HG03108 (cell line): ENCODE data around the gene NECTIN1.
A peak's percentile ranks its signal among the peaks of the same experiment; 100 is the strongest.
"Not testable (repeated sequence)": the region's sequence is repeated elsewhere in the genome, so short reads cannot be mapped to it uniquely, and the experiment has no call there.

Experiments used
- ATAC-seq: cut with Tn5 transposase; IDR thresholded peaks from one replicate; pipeline ENCODE4 v1.9.1; 2021; ENCODE audit warnings: moderate library complexity; ENCODE audit not compliant: unreplicated experiment

NECTIN1 gene

DNA sequence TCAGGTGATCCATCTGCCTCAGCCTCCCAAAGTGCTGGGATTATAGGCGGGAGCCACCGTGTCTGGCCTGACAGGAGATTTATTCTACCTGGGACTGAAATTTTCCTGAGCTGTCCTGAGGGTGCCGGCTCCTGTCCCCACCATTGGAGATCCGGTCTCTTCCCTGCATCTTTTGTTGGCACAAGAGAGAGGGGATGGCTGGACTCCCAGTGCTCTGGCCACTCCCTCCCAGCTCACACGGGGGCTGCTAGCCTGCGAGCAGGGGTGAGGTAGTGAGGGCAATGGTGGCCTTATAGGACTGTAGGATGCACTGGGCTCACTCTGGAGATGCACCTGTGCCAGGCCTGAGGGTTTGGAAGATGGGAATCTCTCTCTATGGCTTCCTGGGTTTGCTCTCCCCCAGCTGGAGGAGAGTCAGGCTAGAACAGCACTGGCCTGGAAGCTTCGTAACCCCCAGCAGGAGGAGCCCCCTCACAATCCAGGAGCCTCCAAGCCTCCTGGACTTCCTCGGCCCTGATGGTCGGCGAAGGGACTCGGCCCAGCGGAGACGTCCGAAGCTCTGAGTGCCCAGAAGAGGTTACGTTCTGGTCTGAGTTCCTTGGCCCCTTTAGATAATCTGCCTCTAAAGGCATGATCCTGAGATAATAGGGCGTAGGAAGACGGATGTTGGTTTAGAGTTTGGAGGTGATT lies 106.4 kb downstream of the NECTIN1 start:
- ATAC-seq = no peak

DNA sequence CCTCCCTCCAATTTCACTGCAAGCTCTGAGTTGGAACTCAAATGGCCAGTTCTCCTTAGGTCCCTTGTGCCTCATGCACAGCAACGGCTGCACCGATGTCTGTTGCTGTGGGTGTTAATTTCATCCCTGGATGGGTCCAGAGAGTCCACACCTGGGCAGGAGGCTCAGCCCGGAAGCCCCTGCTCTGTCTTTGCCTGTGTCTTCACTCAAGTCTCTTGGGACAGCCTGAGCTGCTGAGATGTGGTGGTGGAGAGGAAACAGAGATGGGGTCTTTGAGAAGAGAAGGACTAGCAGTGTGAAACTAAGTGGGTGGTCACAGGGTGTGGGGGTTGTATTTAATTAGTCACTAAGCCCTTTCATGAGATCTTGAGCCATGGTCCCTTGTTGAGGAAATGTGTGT lies 109.3 kb downstream of the NECTIN1 start:
- peak; percentile 64 for ATAC-seq

DNA sequence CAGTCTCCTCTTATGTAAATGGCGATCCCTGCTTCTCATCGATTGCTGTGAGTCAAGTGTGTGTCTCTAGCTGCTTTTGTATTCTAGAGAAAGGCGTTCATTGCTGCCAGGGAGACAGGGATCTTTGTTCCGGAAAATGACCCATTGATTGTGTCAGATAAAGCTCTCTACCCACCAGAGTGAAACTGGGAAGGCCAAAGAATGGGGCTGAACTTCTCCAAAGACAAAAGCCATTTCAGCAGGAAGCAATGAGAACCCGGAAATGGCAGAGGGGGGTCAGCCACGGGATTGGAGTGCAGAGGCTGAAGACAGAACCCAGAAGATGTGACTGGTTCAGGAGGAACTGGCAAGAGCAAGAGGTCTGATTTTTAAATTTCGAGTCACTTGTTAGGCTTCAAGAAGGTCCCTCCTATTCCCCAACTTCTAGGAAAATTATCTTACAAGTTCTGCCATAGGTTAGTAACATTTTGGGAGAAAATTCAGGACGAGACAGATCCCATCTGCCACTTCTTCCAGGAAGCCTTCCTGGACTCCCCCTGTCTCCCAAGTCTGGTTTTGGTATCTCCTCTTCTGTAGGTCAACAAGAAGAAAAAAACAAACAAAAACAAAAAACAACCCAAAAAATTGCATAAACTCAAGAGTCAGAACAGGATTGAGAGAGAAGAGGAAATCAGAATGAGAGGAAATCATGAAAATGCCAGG lies 110.6 kb downstream of the NECTIN1 start:
- no peak for ATAC-seq

DNA sequence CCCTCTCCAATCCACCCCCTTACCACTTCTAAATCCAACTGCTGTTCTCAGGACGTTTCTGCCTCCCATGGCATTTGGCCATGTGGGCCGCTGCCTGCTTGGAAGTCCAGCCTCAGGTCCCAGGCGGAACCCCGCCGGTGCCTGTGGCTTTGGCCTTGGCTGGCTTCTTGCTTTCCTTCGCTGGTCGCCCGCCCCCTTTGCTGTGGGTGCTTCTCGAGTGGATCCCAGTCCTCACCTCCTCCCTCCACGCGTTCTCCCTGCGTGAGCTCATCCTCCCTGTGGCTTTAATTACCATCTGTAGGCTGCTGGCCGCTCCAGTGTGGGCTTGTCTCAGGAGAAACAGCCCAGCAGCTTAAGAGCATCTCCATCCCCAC lies 111.7 kb downstream of the NECTIN1 start:
- ATAC-seq = no peak

DNA sequence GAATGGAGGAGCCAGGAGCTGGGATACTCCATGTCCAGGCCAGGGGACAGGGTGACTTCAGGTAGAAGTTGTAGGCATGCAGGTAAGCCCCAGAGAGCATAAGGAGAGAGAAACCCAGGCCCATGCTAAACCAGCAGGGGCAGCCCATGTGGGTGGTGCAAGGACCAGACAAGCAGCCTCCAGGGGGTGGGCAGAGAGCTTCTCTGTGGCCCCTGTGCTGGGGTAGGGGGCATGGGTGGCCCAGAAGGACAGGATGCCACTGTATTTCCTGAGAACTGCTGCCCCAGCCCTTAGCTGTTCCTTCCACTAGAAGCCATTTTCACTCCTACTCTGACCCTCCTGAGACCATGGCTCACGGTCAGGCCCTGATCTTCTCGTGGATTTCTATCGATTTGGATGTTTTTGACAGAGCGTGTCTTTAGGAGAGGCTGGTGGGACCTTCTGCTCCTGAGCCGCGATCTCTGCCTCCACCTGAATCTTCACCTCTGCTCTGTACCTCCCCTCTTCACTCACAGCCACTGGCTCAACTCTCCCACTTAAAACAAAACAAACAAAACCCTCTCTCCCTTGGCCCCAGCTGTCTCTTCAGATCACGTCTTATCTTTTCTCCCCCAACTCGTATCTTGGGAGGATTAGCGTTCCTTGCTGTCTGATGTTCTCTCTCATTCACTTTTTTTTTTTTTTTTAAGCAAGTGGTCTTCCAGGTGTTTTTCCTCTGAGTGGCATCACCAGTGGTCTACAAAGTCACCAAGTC lies 112.2 kb downstream of the NECTIN1 start:
- ATAC-seq = no peak

DNA sequence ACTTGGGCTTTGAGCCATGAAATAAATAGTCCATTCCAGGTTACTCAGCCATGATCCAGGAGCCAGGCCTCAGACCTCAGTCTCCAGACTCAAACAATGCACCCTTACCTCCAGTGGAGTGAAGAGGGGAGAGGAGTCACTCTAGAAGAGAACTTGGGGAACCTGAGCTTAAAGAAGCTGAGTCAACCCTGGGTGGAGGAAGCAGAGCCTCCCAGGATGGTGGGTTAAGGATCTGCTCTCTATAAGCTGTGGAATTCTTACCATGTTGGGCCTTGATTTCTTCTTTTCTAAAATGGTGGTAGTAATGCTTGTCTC lies 113.2 kb downstream of the NECTIN1 start:
- ATAC-seq = no peak

DNA sequence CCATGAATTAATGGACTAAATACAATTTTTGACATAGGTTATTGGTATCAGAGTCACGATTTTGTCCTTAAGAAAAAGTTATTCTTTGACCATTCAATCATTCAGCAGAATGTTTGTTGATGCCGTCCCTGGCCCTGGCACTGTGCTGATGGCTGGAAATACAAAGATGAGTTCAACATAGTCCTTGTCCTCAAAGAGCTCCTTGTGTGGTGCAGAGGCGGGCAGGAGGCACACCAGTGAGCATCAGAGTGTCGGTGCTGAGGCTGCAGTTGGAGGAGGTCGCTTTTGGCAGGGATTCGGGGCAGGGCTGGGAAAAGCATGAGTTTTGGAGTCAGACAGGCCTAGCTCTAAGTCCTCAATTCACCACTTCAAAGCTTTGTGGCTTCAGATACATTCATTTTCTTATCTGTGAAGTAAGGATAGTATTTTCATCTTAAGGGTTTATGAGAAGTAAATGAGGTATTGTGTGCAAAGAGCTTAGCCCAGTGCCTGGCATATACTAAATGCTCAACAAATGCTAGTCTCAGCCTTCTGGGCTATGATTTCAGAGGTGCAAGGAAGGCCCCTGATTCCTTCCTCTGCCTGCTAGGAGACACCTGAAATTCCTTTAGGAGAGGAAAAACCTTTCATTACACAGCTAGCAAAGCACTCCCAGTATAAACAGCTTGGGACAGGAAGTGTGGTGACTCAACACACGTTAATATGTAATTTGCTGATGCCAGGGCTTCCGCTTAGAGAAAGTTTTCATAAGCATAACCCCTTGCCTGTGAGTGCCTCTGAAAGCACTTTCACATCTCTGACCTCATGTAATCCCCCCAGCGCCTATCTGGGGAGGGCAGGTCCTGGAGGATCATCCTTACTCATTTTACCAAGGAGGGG lies 113.8 kb downstream of the NECTIN1 start:
- ATAC-seq = peak; percentile 80

DNA sequence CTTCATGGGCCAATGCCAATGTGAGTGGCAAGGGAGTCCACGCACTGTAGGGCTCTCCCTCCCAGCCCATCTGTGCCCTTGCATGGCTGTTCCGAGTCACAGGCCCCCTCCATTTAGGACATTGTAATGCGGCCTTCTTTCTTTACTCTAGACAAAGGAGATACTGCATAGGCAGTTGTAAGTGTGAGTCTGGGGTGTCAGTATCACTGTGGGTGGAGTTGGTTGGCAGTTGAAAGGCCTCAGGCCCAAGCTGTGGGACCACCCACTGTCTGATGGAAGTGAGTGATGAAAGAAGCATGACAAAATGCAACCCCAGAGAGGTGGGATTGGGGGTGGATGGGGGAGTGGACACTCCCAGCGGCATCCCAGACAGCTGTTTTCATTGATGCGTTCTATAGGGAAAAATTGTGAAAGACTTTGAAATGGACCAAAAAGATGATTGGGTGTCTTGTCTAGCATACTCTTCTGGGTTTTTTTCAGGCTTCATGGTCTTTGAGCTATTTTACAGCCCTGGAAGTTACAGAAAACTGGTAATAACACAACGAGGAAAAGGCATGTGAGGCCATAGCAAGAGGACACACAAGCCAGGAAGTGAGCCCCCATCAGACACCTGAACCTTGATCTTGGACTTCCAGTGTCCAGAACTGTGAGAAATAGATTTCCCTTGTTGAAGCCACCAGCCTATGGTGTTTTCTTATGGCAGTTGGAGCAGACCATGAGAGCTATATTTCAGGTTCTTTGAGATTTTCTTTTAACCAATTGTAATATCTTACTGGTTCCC lies 114.6 kb downstream of the NECTIN1 start:
- no peak for ATAC-seq

DNA sequence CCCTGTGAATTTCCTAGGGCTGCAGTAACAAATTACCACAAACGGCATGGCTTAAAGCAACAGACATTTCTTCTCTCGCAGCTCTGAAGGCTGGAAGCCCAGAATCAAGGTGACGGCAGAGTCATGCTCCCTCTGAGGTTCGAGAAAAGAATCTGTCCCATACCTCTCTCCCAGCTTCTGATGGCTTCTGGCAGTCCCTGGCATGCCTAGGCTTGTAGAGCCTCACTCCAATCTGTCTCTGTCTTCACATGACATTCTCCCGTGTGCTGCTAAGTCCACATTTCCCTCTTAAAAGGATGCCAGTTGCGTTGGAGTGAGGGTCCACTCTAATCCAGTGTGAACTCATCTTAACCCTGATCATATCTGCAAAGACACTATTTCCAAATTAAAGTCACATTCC lies 116.2 kb downstream of the NECTIN1 start:
- ATAC-seq = no peak

DNA sequence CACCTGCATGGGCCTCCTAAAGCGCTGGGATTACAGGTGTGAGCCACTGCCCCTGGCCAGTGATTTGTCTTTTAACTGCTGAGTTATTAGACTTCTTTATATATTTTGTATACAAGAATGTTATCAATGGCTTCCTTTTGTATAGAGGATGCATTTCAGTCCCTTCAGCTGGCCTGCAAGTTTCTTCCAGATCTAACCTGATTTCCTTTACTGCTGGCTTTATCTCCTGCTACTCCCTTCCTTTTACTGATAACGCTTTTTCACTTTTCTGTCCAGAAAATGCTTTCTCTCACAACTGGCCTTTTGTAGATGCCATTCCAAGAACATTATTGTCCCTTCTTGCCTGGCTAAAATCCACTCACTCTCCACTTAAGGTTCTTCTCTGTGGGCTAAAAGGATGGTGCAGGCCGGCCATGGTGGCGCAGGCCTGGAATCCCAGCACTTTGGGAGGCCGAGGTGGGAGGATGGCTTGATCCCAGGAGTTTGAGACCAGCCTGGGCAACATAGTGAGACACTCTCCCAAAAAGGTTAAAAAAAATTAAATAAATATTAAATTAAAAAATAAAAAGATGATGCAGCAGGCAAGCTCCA lies 118.1 kb downstream of the NECTIN1 start:
- no peak for ATAC-seq

DNA sequence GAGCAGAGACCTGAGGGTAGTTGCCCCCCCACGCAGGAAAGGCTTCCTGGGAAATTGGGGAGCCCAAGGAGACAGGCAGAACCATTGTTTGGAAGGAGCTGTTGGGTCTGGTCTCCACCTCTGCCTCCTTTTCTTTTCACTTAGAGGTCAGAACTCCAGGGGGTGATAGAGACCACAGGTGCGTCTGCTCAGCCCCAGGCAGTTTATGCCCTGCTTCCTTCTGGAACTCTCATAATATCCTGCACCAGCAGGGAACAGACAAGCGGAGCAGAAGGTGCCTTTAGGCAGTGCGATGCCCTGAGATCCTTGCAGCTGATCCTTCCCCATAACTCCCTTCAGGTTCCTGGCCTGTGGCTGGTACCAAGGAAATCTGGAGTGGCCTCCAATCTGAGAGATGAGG lies 120.2 kb downstream of the NECTIN1 start:
- no peak for ATAC-seq

DNA sequence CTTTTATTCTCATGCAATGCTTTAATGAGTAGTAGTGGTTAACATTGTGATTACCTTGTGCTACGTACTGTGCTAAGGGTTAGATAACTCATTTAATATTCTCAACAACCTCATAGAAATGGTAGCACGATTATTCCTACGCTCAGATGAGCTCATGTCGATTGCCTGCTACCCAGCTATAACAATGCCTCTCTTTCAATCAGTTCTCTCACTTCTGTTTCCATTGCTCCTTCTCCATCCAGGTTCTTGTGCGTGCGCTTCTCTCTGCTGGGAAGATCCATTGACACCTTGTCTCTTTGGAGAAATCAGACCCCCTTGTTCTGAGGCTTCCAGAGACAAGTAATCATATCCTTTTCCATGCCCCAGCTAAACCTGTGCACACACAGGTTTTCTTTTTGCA lies 120.8 kb downstream of the NECTIN1 start:
- no peak for ATAC-seq

DNA sequence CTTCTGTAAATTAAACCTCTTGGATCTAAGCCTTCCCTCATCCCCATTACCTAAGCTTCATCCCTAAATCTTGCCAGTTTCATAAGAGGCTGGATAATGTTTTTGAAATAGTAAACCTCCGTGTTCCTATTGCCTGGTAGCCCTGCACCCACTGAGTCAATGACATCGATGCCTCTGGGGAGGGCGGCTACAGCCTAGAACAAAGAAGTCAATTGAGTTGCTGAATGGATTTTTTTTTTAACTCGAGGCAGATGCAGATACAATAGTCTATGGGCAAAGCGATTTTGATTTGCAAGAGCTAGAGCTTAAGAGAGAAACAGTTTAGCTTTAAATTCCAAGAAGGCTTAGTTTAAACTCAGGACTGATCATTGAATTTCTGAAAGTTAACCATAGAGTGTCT lies 121.3 kb downstream of the NECTIN1 start:
- ATAC-seq = no peak

DNA sequence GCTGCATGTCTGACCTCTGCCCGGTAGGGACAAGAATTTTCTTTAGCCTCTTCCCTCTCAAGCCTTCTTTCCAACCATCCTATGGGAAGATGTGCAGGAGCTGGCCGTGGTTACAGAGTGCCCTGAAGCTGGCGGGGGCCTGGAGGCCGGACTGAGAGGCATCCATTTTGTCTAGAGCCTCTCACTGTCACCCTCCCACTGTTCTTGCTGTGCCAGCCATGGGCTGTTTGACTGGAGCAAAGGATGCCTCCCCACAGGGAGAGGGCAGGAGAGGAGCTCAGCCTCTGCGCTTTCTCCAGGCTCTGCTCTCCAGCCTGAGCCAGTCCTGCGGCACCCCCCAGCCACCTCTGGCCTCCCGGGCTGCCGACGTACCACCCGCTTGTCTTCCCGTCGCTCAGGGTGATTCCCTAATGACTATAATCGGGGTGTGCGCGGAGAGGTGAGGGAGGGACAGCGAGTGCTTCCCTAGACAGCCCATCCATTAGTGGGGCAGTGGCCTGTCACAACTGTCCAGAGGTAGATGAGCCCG lies 123.8 kb downstream of the NECTIN1 start:
- no peak for ATAC-seq

DNA sequence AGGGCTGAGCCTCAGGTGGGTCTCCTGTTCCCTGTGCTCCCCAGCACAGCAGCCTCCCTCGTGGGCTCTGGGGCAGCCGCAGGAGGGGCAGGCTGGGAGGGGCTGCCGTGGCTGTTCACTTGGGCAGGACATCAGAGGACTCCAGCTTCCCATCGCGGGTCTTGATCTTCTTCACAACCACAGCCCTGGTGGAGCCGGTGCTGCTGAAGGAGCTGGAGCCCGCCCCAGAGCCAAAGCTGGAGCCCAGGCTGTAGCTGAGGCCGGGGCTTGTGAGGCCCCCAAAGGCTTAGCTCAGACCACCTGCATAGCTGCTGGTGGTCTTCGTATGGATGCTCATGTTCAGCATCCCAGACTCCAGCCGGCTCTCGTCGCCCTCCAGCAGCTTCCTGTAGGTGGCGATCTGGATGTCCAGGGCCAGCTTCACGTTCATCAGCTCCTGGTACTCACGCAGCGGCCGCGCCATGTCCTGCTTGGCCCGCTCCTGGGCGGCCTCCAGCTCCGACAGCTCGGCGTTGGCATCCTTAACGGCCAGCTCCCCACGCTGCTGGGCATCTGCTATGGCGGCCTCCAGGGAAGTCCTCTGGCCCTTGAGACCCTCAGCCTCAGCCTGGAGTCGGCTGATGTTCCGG lies 126.1 kb downstream of the NECTIN1 start:
- ATAC-seq = no peak

DNA sequence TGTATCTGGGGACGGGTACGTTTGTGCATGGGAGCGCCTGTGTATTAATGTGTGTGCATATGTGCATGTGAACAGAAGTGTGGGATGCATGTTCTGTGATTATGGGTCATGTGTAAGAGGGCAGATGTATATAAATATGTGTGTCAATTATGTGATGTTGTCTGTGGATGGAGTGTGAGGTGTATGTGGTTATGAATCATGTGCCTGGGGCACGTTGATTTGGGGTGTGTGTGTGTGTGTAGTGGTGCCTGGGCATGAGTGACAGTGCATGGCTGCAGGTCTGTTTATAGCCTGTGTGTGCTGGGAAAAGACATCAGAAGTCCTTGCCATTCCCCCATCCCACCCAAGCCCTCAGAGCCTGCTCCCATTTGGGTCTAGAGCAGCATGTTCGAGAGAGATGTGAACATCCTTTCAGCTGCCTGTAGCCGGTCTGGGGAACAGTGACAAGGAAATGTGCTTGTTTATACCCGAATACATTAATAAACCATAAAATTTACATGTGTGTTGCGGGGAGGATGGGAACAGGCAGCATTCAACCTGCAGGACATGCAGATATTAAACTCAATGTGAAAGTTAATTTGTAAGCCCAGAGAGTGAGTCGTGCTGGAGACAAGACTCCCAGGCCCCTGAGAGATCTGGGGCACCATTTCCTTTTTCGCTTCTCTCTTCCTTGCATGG lies 129.0 kb downstream of the NECTIN1 start:
- peak; percentile 66 for ATAC-seq

DNA sequence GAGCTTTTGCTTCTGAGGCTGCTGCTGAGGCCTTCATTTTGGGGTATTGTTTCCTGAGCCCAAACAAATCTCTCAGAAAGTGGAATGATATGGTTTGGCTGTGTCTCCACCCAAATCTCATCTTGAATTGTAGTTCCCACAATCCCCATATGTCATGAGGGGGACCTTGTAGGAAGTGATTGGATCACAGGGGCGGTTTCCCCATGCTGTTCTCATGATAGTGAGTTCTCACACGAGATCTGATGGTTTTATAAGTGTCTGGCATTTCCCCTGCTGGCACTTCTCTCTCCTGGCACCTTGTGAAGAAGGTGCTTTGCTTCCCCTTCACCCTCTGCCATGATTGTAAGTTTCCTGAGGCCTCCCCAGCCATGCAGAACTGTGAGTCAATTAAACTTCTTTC lies 133.1 kb downstream of the NECTIN1 start:
- ATAC-seq = not testable (repeated sequence)

DNA sequence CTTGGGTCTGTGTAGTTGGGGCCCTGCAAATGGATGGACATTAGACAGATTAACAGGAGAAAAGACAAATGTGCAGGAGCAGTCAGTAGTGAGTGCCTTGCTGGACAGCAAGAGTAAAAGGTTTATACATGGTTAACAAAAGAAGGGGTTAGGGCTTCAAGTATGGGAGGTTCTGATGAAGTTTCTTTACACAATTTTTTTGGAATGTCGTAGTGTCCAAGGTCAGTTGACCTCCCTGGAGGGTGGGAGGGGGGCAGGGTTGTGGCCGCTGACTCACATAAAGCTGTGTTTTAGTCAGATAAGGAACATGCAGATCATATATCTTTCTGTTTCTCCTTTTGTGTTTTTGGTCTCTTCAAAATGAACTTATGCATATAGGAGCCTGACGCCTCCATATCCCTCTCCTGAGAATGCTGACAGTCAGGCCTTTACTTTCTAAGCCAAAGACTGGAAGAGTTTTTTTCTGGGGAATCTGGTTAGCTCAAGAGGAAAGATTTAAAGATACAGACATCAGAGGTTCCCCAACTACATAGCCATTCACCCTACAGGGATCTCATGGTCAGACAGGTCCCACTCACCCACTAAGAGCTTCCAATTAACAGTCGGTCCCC lies 134.3 kb downstream of the NECTIN1 start:
- no peak for ATAC-seq
